Forelimb muscle (tissue), 1 donor: ENCODE data around the gene CAMK1G. TPM values are rescaled to one million over a fixed set of nuclear protein-coding genes. Genes with fewer than 3 reads are reported as not detected.

Source experiments
- DNase-seq: peaks from one replicate; pipeline ENCODE4 v3.0.0-alpha.2; 2013; ENCODE audit warnings: low read depth
- polyA plus RNA-seq: library from polyadenylated mRNA; unstranded; fragments of 120-200 nt; gene quantifications from one replicate; pipeline ENCODE4 v1.2.1, GENCODE V29; 2013; ENCODE audit not compliant: insufficient read length

Gene CAMK1G
- polyA plus RNA-seq, 1 donor = not detected

- no peak for DNase-seq
Observed at GRCh38 chr1:209600541-209600940, 17.0 kb downstream of the CAMK1G start.

- DNase-seq = no peak
Observed at GRCh38 chr1:209601809-209602657, 18.5 kb downstream of the CAMK1G start.

GRCh38 chr1:209603877-209604276 is 20.4 kb downstream of the CAMK1G start:
- no peak for DNase-seq

- no peak for DNase-seq
Observed at GRCh38 chr1:209607102-209607794, 23.7 kb downstream of the CAMK1G start.

- no peak for DNase-seq
Observed at GRCh38 chr1:209607795-209608178, 24.3 kb downstream of the CAMK1G start.

- no peak for DNase-seq
Observed at GRCh38 chr1:209609041-209609790, 25.7 kb downstream of the CAMK1G start.

- no peak for DNase-seq
Observed at GRCh38 chr1:209609791-209610630, 26.5 kb downstream of the CAMK1G start.

- DNase-seq = no peak
Observed at GRCh38 chr1:209610631-209610905, 27.1 kb downstream of the CAMK1G start.

GRCh38 chr1:209611771-209612570 is 28.5 kb downstream of the CAMK1G start:
- DNase-seq = no peak

- DNase-seq = no peak
Observed at GRCh38 chr1:209612646-209613399, 29.3 kb downstream of the CAMK1G start.

- no peak for DNase-seq
Observed at GRCh38 chr1:209613400-209614150, 30.1 kb downstream of the CAMK1G start.

- no peak for DNase-seq
Observed at GRCh38 chr1:209614151-209614420, 30.6 kb downstream of the CAMK1G start.

GRCh38 chr1:209614906-209615305 is 31.4 kb downstream of the CAMK1G start:
- no peak for DNase-seq

- DNase-seq = no peak
Observed at GRCh38 chr1:209616366-209617046, 33.0 kb downstream of the CAMK1G start.

GRCh38 chr1:209617047-209617673 is 33.6 kb downstream of the CAMK1G start:
- DNase-seq = no peak

GRCh38 chr1:209617755-209618154 is 34.2 kb downstream of the CAMK1G start:
- no peak for DNase-seq

- no peak for DNase-seq
Observed at GRCh38 chr1:209618291-209618690, 34.8 kb downstream of the CAMK1G start.

- DNase-seq = no peak
Observed at GRCh38 chr1:209618756-209619420, 35.4 kb downstream of the CAMK1G start.
